CD4-positive, alpha-beta T cell (primary cell): ENCODE measurements around the gene TFE3. TPM values are rescaled to one million over a fixed set of nuclear protein-coding genes. Genes with fewer than 3 reads are reported as not detected.

ENCODE experiments used
- ATAC-seq: fragments of 200-7000 bp; cut with Tn5 transposase; one replicate; pipeline ENCODE4 v1.10.0; 2022; ENCODE audit warnings: mild to moderate bottlenecking; ENCODE audit not compliant: poor library complexity
- CTCF ChIA-PET: fragments of 350-600 bp; sonication (Branson Sonifier 250); formaldehyde crosslinking; loops from one replicate; lab custom pipeline; 2021; ENCODE audit warnings: antibody characterized with exemption, inconsistent platforms; lab: Charles Lee
- POLR2A ChIA-PET: fragments of 350-600 bp; sonication (Branson Sonifier 250); formaldehyde crosslinking; loops from one replicate; lab custom pipeline; 2021; ENCODE audit warnings: antibody characterized with exemption, inconsistent platforms; lab: Charles Lee
- DNase-seq, 14 experiments: peaks; one replicate each; pipeline ENCODE4 v3.0.0-alpha.2; 2013 to 2020; ENCODE audit warnings: mixed read lengths in 2 of 14
- H3K27ac ChIP-seq, 2 donors: one replicate each; pipeline versions ENCODE4 v1.5.1 to v1.7.0; 2013; ENCODE audit warnings: low read length in 2 of 2, low read depth in 1 of 2, mild to moderate bottlenecking in 1 of 2
- H3K27me3 ChIP-seq, 2 experiments: 1 replicate in 1 of 2; 2 replicates in 1 of 2; pipeline versions ENCODE4 v1.6.1 to v1.7.0; 2013; ENCODE audit warnings: low read length in 2 of 2, control low read depth in 1 of 2, mild to moderate bottlenecking in 1 of 2, moderate library complexity in 1 of 2; ENCODE audit not compliant: insufficient read depth in 2 of 2, control insufficient read depth in 1 of 2
- H3K36me3 ChIP-seq: one replicate; pipeline ENCODE4 v1.6.1; 2013; ENCODE audit warnings: low read length, control low read depth; ENCODE audit not compliant: insufficient read depth
- H3K4me1 ChIP-seq: one replicate; pipeline ENCODE4 v1.6.1; 2013; ENCODE audit warnings: low read length, control low read depth; ENCODE audit not compliant: insufficient read depth
- H3K4me3 ChIP-seq: one replicate; pipeline ENCODE4 v1.5.1; 2013; ENCODE audit warnings: mild to moderate bottlenecking, low read length, moderate library complexity
- H3K9me3 ChIP-seq, 2 experiments: 1 replicate in 1 of 2; 2 replicates in 1 of 2; pipeline versions ENCODE4 v1.6.1 to v1.7.0; 2013; ENCODE audit warnings: low read length in 2 of 2, mild to moderate bottlenecking in 2 of 2, control low read depth in 1 of 2, moderate library complexity in 1 of 2; ENCODE audit not compliant: control insufficient read depth in 1 of 2, insufficient read depth in 1 of 2
- H3K27ac Mint-ChIP-seq: one replicate; pipeline ENCODE4 v1.8.0; 2020; ENCODE audit warnings: mixed read lengths
- H3K27me3 Mint-ChIP-seq: one replicate; pipeline ENCODE4 v1.8.0; 2021; ENCODE audit warnings: mixed read lengths
- H3K36me3 Mint-ChIP-seq: one replicate; pipeline ENCODE4 v1.8.0; 2021; ENCODE audit warnings: low read depth, mixed read lengths
- H3K4me1 Mint-ChIP-seq: one replicate; pipeline ENCODE4 v1.8.0; 2021; ENCODE audit warnings: low read depth, mixed read lengths
- H3K4me3 Mint-ChIP-seq: one replicate; pipeline ENCODE4 v1.8.0; 2020; ENCODE audit warnings: mild to moderate bottlenecking, mixed read lengths
- H3K9me3 Mint-ChIP-seq: one replicate; pipeline ENCODE4 v1.8.0; 2020; ENCODE audit warnings: mixed read lengths
- intact Hi-C, 2 experiments: fragments of 100-400 bp; cut with DNase I in 1 of 2; cut with micrococcal nuclease in 1 of 2; formaldehyde crosslinking; loops; one replicate each; pipeline versions ENCODE4 v1.15.1 to v1.9.0; 2023 to 2025; cut with DNase I, micrococcal nuclease
- total RNA-seq, 174 experiments: library from RNA in 2 of 174; stranded (reverse) in 2 of 174; gene quantifications; one replicate each; pipeline ENCODE4 v1.2.3 and lab custom pipeline; 2021 to 2026
- TF ChIP-seq, protein P1 (sequence below): fragments of 200-600 bp; IDR thresholded peaks from one replicate; pipeline ENCODE4 v1.8.0; 2022; ENCODE audit warnings: antibody characterized with exemption, mild to moderate bottlenecking

The TFE3 gene
- total RNA-seq, 2 experiments from 2014 or later, result 38.6 to 40.9 TPM

- TF ChIP-seq, protein P1, sequence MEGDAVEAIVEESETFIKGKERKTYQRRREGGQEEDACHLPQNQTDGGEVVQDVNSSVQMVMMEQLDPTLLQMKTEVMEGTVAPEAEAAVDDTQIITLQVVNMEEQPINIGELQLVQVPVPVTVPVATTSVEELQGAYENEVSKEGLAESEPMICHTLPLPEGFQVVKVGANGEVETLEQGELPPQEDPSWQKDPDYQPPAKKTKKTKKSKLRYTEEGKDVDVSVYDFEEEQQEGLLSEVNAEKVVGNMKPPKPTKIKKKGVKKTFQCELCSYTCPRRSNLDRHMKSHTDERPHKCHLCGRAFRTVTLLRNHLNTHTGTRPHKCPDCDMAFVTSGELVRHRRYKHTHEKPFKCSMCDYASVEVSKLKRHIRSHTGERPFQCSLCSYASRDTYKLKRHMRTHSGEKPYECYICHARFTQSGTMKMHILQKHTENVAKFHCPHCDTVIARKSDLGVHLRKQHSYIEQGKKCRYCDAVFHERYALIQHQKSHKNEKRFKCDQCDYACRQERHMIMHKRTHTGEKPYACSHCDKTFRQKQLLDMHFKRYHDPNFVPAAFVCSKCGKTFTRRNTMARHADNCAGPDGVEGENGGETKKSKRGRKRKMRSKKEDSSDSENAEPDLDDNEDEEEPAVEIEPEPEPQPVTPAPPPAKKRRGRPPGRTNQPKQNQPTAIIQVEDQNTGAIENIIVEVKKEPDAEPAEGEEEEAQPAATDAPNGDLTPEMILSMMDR, result no peak
- Histone ChIP-seq H3K36me3 (peaks cover 6% of the 10 kb centered on the region), H3K27ac (no peak overlapping the region), H3K4me1 (peaks cover 20% of the 10 kb centered on the region), H3K27me3 (no peaks in the 10 kb centered on the region), H3K9me3 (no peaks in the 10 kb centered on the region), H3K4me3 (no peak overlapping the region)
- intact Hi-C loops, result no loop called here
- H3K4me3 Mint-ChIP-seq, result peak overlapping the region; percentile 11
- H3K9me3 Mint-ChIP-seq, result no peaks in the 10 kb centered on the region
- no peak for DNase-seq
- POLR2A ChIA-PET, result no interaction called here
- peaks cover 16% of the 10 kb centered on the region for H3K36me3 Mint-ChIP-seq
- no peak for ATAC-seq
- H3K4me1 Mint-ChIP-seq, result peaks cover 15% of the 10 kb centered on the region
- H3K27me3 Mint-ChIP-seq, result no peaks in the 10 kb centered on the region
- no peak overlapping the region for H3K27ac Mint-ChIP-seq
- CTCF ChIA-PET, result interaction anchor here (0.6 kb wide), 1 partner anchor 13 kb away, joined by 3 read pairs; no protein-coding TSS in a partner anchor
Measured at GRCh38 chrX:49070988-49071387, 27.8 kb upstream of the TFE3 start.

DNA sequence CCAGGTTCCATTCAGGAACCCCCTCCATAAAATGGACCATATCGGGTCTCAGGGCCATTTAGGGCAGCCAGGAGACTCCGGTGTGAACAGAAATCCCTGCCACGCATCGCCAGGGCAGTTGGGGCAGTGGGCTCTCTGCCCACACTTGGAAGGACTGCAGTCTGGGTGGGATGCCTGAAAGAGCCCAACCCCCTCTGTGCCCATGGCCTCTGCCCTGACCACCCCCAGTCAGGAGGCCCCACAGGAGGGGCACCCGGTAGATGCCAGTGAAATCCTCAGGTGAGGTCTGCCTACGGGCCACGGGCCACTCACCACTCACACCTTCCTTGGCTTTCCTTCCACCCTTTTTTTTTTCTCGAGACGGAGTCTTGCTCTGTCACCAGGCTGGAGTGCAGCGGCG, 25.9 kb upstream of the TFE3 start:
- ATAC-seq, result no peak
- intact Hi-C loops, result no loop called here
- Histone ChIP-seq H3K9me3 (no peaks in the 10 kb centered on the region), H3K36me3 (no peaks in the 10 kb centered on the region), H3K4me3 (no peak overlapping the region), H3K27ac (no peak overlapping the region), H3K27me3 (no peaks in the 10 kb centered on the region), H3K4me1 (peaks cover 14% of the 10 kb centered on the region)
- Mint-ChIP-seq H3K27me3 (no peaks in the 10 kb centered on the region), H3K9me3 (no peaks in the 10 kb centered on the region), H3K36me3 (peaks cover 18% of the 10 kb centered on the region), H3K4me3 (no peak overlapping the region), H3K27ac (no peak overlapping the region), H3K4me1 (peaks cover 13% of the 10 kb centered on the region)
- TF ChIP-seq, protein P1, result no peak
- ChIA-PET CTCF (no interaction called here), POLR2A (no interaction called here)
- no peak for DNase-seq

DNA sequence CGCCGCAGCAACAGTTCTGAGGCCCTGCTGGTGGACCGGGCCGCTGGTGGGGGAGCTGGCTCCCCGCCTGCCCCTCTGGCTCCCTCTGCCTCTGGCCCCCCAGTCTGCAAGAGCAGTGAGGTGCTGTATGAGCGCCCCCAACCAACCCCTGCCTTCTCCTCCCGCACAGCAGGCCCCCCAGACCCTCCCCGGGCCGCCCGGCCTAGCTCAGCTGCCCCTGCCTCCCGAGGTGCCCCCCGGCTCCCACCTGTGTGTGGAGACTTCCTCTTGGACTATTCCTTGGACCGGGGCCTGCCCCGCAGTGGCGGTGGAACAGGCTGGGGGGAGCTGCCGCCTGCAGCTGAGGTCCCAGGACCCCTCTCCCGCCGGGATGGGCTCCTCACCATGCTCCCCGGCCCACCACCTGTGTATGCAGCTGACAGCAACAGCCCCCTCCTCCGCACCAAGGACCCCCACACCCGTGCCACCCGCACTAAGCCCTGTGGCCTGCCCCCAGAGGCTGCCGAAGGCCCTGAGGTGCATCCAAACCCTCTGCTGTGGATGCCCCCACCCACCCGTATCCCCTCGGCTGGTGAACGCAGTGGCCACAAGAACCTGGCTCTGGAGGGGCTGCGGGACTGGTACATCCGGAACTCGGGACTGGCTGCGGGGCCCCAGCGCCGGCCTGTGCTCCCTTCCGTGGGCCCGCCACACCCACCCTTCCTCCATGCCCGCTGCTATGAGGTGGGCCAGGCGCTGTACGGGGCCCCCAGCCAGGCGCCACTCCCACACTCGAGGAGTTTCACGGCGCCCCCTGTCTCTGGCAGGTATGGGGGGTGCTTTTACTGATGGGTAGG, 24.3 kb upstream of the TFE3 start:
- ATAC-seq (no peak), DNase-seq (no peak)
- Mint-ChIP-seq H3K27me3 (no peaks in the 10 kb centered on the region), H3K36me3 (peaks cover 11% of the 10 kb centered on the region), H3K27ac (no peak overlapping the region), H3K4me1 (no peaks in the 10 kb centered on the region), H3K9me3 (no peaks in the 10 kb centered on the region), H3K4me3 (no peak overlapping the region)
- intact Hi-C loops, result no loop called here
- Histone ChIP-seq H3K27me3 (no peaks in the 10 kb centered on the region), H3K27ac (no peak overlapping the region), H3K4me3 (no peak overlapping the region), H3K9me3 (no peaks in the 10 kb centered on the region), H3K4me1 (peaks cover under 1% of the 10 kb centered on the region), H3K36me3 (no peaks in the 10 kb centered on the region)
- ChIA-PET CTCF (no interaction called here), POLR2A (no interaction called here)
- TF ChIP-seq, protein P1, result no peak
